Amygdala (tissue), 56 donors: Measurements from ENCODE around the gene TNS1.

ENCODE experiments used
- DNase-seq, 56 donors: peaks; one replicate each; lab custom pipeline; 2025; lab: John Stamatoyannopoulos, UW

Gene TNS1

DNA sequence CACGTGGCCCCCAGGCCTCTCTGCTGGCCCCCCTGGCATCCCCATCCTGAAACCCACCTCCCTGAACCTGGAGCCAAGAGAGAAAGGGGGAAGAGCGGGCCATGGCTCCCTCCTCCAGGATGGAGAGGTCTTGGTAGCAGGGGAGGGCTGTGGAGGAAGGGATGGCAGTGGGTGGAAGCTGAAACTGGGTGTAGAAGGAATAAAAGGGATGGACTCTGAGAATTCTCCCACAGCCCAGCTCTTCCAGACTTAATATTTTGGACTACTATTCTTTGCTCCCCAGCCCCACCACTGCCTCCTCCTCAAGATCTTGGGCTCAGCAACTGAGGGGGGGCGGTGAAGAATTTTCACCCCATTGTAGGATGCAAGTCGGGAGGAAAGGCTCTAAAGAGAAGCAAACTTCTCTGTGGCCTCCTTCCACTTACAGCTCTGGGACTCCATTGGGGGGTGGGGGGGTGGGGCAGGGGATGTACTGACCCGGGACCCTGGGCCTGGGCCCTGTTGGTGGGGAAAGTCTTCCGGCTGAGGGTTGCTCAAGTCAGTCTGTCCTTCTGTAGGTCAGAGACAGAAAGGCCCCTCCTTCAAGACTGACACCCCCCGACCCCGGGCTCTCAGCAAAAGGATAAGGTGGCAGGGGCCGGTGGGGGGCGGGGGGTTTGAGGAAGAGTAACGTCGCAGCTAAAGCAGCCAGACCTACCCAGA is 501 bp downstream of the TNS1 start:
- DNase-seq = no peak

- DNase-seq = no peak
Measured at GRCh38 chr2:218001629-218002028, 1.2 kb downstream of the TNS1 start.

DNA sequence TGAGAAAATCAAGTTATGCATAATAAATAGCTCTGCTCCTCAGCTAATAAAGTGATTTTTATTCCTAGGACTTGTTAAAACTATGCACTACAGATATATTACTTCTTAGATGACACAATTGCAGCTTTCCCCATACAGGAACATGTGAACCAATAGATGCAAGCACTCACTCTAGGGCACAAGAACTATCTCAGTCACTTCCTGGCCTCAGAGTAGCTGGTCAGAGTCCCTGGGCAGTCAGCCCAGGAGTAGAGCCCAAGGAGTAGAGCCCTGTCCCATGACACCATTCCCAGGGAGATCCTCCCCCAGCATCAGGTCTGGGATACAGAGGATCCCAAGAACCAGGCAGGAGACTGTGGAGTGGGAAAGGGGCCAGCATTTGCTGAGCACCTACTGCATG is 2.7 kb downstream of the TNS1 start:
- DNase-seq = peak in 3 of 56 donors; percentile 9 to 21 (median 17)

GRCh38 chr2:217999595-217999959 is 3.2 kb downstream of the TNS1 start:
- DNase-seq = no peak

GRCh38 chr2:217998926-217999594 is 3.7 kb downstream of the TNS1 start:
- DNase-seq = no peak

DNA sequence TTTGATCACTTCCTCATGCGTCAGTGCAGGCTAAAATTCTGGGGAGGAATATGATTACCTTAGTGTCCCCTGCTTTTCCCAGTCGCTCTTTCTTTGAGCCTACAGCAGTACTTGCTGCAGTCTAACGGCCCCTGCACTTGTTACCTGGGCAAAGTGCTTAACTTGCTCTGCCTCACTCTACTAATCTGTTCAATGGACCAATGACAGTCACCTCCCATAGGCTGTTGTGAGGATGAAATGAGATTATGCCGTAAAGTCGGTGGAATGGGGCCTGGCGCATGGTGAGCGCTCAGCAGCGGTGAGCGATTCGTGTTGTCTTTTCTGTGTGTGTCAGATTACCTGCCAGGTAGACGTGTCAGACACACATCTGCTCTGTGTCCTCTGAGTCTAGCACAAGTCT is 5.3 kb downstream of the TNS1 start:
- DNase-seq = no peak

GRCh38 chr2:217996361-217996760 is 6.4 kb downstream of the TNS1 start:
- DNase-seq = no peak

GRCh38 chr2:217995731-217996231 is 7.0 kb downstream of the TNS1 start:
- no peak for DNase-seq

DNA sequence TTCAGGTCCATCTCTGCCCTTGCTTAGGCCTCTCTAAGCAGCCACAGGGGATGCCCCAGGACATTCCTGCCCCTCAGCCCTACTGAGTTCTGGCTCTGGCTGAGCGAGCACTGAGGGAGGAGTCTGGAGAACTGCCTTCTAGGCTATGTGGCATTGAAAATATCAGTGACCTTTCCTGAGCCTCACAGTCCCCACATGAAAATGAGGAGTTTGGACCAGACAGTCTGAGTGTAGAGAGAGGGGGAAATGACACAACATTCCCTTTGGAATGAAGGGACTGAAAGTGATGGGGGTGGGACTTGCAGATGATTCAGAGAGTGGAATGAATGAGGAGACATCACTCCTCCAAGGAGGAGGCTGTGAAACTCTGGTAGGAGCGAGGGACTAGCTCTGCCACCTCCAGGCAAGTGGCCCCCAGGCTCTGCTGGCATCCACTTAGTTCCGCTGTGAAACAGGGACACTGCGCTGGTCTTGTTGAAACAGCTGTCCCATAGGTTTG is 8.0 kb downstream of the TNS1 start:
- DNase-seq = no peak

DNA sequence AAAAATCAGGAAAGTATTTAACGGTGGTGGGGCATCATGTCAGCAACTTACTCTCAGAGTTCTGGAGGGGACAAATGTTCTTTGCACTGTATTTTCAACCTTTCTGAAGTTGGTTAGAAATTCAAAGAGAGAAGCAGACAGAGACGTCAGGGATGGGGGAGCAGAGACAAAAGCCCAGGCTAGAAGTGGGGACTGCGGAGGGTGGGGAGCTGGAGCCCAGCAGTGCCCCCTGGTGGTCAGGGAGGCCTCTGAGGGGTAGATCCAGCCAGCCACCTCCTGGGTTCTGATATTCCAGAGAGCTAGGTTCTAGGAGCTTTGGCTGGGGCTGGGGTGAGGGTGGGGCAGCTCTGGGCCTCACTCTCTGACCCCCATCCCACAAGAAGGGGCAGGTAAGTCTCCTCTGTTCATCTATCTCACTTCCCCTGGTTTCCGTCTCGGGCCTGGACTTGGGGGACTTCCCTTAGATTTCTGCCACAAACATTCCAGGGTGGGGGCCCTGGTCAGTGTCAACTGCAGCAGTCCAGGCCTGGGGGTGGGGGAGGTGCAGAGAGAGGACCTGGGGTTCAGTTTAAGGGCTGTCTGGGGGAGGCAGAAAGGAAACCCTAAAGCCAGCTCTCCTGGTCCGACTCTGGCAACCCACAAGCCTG is 8.9 kb downstream of the TNS1 start:
- peak in 19 of 56 donors; percentile 6 to 73 (median 22) for DNase-seq

DNA sequence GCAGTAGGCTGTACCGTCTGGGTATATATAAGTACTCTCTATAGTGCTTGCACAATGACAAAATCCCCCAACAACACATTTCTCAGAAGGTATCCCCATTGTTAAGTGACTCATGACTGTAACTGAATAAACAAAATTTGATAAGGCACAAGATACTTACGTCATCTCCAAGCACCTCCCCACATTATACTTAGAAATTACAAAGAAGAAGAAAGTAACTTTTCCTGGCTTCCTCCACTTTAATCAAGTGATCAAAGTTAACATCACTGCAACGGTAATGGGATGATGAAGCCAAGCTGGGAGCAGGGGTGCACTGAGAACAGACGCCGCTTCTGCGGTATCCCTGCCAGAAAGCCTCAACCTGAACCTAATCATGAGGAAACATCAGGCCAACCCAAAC is 9.7 kb downstream of the TNS1 start:
- DNase-seq = no peak

- no peak for DNase-seq
Measured at GRCh38 chr2:217992061-217992460, 10.7 kb downstream of the TNS1 start.

DNA sequence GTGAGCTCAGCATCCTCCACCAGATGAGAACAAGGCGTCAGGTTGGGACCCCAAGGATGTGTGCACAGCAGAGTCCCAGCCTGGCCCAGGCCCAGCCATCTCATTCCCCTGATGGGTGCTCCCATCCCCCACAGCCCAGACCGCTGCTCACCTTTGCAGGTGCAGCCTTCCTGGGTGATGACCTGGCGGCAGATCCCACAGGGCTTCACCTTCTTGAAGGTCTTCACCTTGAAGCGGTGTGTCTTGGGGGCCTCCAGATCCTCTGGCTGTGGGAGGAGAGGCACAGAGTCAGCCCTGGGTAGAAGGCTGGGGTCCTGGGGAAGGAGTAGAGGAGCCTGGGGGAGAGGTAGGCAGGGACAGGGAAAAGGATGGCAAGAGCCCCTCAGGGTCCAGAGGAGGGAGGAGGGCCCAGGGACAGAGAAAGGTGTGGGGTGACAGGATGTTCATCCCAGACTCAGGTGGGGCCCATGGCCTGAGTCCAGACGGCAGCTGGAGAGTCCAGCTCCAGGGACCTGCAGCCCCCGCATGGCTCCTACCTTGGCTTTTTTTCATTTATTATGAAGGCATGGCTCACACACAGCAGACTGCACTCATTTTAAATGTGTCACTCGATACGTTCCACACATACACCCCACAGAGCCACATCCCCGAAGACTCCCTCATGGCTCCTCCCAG is 11.9 kb downstream of the TNS1 start:
- DNase-seq = no peak

- DNase-seq = no peak
Measured at GRCh38 chr2:217990389-217990788, 12.4 kb downstream of the TNS1 start.

DNA sequence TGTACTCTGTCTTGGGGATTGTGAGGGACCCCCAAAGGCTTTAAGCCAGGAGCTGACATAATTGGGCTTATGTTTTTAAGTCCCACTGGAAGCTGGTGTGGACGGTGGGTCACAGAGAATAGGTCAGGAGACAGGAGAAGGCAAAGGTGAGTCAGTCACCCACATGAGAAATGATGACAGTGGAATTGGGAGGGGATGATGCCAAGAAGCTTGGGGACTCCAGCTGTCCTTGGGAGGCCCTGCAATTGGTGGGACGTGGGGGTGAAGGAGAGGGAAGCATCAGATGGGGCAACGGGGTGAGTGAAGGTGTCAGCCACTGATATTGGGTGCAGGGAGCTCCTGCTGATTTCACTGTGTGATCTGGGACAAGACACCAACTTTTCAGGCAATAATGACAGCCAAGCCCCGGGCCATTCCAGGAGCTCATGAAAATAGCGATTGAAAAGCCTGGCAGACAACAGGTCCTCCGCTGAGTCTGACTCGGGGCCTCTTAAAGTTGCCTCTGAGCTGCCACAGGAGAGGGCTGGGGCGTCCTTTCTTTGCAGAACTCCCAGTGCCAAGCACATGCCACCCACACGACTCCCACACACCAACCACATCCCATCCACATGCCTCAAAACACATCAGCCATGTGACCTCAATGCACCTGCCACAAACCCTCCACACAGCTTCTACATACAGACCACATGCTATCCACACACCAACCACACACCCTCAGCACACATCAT is 13.4 kb downstream of the TNS1 start:
- DNase-seq = no peak

DNA sequence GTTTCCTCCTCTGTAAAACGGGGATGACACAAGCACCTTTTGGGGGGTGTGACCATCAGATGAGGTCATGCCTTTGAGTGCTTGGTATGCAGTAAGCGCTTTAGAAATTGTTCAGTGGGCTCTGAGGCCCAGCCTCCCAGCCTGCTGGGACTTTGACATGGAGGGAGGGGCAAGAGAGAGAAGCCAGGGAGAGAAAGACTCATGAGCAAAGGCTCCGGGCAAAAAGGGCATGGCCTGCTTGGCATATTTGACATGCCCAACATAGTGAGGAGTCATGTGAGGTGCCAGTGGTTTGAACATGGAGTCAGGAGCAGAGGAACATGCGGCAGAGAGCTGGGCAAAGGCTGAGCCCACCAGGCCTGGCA is 14.0 kb downstream of the TNS1 start:
- DNase-seq = no peak

GRCh38 chr2:217988014-217988839 is 14.6 kb downstream of the TNS1 start:
- peak in 48 of 56 donors; percentile 15 to 86 (median 49) for DNase-seq

DNA sequence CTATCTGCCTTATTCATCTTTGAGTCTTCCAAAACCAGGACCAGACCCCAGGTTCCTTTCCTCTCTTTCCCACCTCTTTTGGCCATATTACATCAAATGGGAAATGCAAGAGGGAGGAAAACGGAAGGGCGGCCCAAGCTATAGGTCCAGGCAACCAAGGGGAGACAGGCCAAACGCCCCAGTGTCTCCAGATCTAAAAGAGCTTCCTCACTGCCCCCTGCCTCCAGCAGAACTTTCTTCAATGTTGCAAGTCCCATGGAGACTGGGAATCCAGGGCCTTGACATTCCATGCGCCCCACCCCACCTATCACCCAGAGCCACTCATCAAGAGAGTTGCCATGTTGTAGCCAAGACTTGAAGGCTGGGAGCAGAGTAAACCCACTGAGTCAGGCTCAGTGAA is 15.4 kb downstream of the TNS1 start:
- DNase-seq = no peak

DNA sequence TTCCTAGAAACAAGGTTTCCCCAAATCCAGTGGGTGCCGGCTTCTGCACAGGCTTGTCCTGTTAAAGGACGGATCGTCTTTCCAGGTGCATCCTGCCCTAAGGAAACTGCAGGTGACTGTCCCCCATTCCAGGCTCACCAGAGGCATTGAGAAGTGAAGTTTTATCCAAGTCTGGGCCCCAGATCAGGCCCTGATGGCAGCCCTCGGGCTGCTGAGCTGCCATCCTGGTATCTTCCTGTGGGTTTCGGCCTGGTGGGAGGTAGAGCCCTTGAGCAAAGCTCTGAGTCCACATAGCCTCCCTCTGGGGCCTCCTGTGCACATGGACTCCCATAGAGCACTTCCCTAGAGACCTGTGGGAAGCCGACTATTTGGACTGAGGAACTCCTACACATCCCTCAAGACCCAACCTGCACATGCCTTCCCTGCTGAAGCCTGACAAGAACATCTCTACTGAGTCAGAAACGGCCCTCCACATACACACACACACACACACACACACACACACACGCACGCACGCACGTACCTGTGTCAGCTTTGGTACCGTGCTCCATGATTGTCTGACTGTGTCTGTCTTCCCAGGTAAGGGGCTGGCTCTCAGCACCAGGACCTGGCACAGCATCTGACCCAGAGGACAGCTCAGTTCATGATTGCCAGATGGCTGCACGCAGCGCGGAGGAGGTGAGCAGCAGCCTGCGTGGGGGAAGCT is 16.4 kb downstream of the TNS1 start:
- no peak for DNase-seq
